Measurements from ENCODE around the gene ANGPTL7.

ANGPTL7 gene

GRCh38 chr1:11145741-11146140 is 43.4 kb upstream of the ANGPTL7 start:
- TF ChIP-seq SIN3A (IDR thresholded peaks at IDR 0.05; ENCODE audit: borderline replicate concordance, insufficient read depth, low read length): no peak
- TF ChIP-seq, protein P1, sequence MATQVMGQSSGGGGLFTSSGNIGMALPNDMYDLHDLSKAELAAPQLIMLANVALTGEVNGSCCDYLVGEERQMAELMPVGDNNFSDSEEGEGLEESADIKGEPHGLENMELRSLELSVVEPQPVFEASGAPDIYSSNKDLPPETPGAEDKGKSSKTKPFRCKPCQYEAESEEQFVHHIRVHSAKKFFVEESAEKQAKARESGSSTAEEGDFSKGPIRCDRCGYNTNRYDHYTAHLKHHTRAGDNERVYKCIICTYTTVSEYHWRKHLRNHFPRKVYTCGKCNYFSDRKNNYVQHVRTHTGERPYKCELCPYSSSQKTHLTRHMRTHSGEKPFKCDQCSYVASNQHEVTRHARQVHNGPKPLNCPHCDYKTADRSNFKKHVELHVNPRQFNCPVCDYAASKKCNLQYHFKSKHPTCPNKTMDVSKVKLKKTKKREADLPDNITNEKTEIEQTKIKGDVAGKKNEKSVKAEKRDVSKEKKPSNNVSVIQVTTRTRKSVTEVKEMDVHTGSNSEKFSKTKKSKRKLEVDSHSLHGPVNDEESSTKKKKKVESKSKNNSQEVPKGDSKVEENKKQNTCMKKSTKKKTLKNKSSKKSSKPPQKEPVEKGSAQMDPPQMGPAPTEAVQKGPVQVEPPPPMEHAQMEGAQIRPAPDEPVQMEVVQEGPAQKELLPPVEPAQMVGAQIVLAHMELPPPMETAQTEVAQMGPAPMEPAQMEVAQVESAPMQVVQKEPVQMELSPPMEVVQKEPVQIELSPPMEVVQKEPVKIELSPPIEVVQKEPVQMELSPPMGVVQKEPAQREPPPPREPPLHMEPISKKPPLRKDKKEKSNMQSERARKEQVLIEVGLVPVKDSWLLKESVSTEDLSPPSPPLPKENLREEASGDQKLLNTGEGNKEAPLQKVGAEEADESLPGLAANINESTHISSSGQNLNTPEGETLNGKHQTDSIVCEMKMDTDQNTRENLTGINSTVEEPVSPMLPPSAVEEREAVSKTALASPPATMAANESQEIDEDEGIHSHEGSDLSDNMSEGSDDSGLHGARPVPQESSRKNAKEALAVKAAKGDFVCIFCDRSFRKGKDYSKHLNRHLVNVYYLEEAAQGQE (IDR thresholded peaks at IDR 0.05; ENCODE audit: insufficient read depth in 1 of 2, low read depth in 2 of 2, low read length in 2 of 2): no peak
- TF ChIP-seq POLR2AphosphoS5 (IDR thresholded peaks at IDR 0.05; ENCODE audit: low read depth, low read length): no peak
- TF ChIP-seq FOXP2 (optimal IDR thresholded peaks at IDR 0.05; ENCODE audit: borderline replicate concordance, extremely low read depth, extremely low read length, insufficient read depth): no peak

DNA sequence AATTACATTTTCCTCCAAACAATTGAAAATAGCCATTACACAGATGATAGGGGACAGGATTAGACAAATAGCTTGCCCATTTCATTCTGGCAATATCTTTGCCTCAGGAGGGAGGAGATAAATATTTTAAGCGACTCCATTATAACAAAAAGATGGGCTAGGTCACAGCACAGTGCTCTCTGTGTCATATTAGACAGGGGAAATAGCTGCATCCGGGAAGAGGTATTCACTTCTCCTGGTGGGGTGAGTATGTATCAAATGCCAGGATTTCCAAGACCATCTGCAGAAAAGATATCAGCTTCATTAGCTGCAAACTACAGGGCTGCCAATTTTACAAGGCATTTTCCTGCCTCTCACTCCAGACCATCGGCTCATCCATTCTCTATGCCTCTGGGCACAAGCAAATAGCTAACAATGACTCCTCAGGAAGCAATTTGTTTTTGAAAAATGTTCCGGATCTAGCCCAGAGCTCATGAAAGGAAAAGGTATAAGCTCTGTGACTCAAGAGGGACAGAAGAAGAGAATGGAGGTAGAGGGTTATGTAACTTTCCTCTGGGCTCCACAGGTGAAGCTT is 41.9 kb upstream of the ANGPTL7 start:
- TF ChIP-seq, protein P1 (IDR thresholded peaks at IDR 0.05; ENCODE audit: insufficient read depth in 1 of 2, low read depth in 2 of 2, low read length in 2 of 2): no peak
- TF ChIP-seq FOXP2 (optimal IDR thresholded peaks at IDR 0.05; ENCODE audit: borderline replicate concordance, extremely low read depth, extremely low read length, insufficient read depth) (no peak), POLR2AphosphoS5 (IDR thresholded peaks at IDR 0.05; ENCODE audit: low read depth, low read length) (no peak), TAF1 (IDR thresholded peaks at IDR 0.05; ENCODE audit: borderline replicate concordance, insufficient read depth, low read length) (no peak), SIN3A (IDR thresholded peaks at IDR 0.05; ENCODE audit: borderline replicate concordance, insufficient read depth, low read length) (no peak)

- TF ChIP-seq POLR2AphosphoS5 (IDR thresholded peaks at IDR 0.05; ENCODE audit: low read depth, low read length) (no peak), TAF1 (IDR thresholded peaks at IDR 0.05; ENCODE audit: borderline replicate concordance, insufficient read depth, low read length) (no peak), FOXP2 (optimal IDR thresholded peaks at IDR 0.05; ENCODE audit: borderline replicate concordance, extremely low read depth, extremely low read length, insufficient read depth) (no peak), SIN3A (IDR thresholded peaks at IDR 0.05; ENCODE audit: borderline replicate concordance, insufficient read depth, low read length) (no peak)
- TF ChIP-seq, protein P1 (IDR thresholded peaks at IDR 0.05; ENCODE audit: insufficient read depth in 1 of 2, low read depth in 2 of 2, low read length in 2 of 2): no peak
Measured at GRCh38 chr1:11150326-11150725, 38.8 kb upstream of the ANGPTL7 start.

DNA sequence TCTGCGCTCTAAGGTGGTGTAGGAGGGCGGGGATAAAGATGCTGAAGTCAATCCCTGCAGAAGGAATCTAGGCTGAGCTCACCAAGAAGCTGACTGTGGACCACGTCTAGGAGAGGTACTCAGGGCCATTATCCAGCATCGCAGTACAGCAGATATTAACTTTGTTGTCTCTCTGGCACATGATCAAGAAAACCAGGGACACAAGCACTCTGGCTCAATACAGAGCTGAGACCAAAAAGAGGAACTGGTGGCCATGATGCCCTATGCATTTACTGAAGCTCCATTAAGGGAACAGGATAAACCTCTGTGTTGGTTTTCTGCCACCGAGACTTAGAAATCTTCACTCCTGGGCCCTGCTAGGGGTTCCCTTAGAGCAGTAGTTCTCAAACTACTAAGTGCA is 38.0 kb upstream of the ANGPTL7 start:
- no peak for TF ChIP-seq FOXP2 (optimal IDR thresholded peaks at IDR 0.05; ENCODE audit: borderline replicate concordance, extremely low read depth, extremely low read length, insufficient read depth)

DNA sequence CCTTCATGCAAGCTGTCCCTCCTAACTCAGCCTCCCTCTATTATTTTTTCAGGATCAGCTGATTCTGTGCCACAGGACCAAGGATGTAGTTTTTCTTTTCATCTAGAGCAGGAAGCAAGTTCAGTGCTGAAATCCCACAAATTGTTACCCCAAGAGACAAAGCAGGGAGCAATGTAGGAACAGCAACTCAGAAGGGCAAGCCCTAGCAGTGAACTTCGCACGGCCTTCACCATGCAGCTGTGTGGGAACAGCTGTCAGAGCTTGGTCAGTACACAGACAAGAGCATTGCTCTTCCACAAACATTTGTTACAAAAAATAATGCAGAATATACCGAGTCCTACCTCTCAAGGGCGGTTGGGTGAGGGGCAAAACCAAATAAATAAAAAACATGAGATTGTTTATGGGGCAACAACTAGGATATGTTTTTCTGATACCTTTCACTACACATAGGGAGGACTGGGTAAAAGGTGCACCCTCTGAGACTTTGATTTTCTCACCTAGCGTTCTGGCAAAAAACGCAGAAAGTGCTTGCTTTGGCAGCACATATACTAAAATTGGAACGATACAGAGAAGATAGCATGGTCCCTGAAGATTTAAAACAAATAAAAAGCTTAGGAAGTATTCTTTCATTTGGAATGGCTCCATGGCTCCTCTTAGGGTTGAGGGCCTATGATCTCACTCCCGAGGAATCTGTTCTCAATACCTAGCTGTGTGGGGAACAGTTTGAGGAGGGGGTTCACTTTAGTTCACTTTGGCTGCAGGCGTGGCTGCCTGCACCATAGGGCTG is 37.1 kb upstream of the ANGPTL7 start:
- TF ChIP-seq SIN3A (IDR thresholded peaks at IDR 0.05; ENCODE audit: borderline replicate concordance, insufficient read depth, low read length): no peak
- TF ChIP-seq, protein P1 (IDR thresholded peaks at IDR 0.05; ENCODE audit: insufficient read depth in 1 of 2, low read depth in 2 of 2, low read length in 2 of 2): no peak
